NCI-H2227 (cell line): Measurements from ENCODE around the gene HOXA10.

Source experiments
- DNase-seq: peaks from one replicate; lab custom pipeline; 2025; ENCODE audit not compliant: unreplicated experiment; lab: John Stamatoyannopoulos, UW

The HOXA10 gene

DNA sequence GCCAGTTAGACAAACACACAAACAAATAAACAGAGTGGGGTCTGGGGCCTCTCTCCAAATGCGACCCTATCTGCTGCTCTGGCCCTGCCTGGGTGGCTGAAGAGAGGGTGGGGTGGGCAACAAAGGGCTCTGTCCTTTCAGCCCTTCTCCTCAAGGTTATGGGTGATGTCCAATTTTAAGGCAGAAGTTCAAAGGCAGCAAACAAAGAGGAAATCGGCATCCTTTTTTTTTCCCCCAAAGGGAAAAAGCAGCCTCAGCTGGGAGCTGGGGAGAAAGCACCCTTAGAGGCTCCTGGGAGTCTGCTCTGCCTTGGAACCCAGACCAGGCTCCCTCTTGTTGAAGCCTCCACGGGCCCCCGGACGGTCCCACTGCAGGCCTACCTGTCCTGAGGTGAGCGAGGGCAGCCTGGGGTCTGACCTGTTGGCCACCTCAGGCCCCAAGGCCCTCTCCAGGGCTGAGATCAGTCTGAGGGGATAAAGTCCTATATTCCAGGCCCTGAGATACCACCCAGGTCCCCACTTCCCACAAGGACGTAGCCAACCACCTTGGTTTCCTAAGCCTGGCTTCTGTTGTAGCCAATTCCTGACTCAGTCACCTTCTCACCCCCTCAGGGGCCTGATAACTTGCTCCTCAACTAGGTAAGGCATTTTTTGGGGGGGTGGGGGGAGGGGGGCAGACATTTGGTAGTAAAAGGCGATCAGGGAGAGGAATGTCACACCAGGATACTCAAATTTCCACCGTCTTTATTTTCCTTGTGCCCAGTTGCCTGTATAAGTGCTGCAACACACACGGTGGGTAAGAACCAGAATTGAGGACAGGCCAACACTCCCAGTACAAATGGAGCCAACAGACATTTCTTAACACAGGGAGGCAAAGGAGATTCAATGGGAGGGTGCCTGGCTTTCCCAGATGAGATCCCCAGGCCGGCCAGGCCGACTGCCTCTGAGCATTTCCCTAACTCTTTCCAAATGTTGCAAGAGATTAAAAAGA, 6.6 kb upstream of the HOXA10 start:
- DNase-seq = no peak

DNA sequence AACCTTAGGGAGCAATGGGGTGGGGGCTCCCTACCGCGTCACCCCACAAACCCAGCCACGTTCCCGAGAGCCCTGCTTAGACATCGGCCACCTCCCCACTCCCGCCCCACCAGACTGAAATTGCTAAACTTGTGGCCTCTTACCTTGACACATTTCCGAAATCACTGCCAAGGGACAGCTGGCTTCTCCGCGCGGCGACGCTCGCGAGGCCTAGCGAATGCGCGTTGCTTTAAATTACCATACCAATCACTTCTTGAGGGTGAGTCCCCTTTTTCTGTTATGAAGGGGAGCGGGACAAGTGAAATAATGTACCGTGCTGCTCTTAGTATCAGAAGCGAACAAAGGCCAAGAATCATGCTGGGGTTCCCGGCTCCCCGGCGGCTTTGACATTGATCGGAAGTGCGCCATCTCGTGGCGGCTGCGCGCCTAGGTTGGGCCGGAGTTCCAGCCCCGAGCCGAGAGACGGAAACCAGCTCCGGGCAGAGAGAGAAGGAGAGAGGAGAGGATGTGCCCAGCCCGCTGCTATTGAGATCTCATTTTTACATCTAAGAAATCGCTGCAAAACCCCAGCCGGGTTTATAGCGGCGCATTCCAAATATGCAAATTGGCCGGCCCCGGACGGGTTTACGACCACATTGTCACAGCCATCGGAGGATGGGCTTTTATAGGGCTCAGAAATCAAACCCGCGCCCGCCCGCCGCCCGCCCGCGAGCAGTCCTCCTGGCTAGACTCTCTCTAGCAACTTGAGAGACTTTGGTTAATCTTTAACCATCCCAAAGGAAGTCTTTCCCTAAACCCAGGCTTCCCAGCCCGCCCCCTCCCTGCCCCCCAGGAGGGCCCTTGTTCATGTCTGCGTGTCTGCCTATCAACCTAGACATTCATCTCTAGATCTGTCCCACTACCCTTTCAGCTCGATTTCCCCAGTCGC, 5.6 kb upstream of the HOXA10 start:
- DNase-seq = peak; percentile 13

DNA sequence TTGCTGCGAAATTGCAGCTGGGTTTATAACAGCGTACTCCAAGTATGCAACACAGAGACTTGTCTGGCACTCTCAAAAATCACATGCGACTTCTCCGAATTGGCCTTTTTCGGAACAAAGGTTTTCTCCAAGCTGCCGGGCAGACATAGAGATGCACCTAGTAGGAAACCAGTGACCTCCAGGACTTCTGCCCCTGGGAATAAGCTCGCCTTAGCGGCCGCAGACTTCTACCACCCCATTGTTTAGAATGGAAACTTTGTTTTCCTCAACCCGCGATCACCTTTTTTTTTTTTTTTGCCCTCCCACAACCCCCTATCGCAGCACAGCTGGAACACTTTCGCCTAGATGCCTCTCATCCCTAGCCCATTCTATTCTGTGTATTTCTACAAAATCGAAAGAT, 4.9 kb upstream of the HOXA10 start:
- no peak for DNase-seq

DNA sequence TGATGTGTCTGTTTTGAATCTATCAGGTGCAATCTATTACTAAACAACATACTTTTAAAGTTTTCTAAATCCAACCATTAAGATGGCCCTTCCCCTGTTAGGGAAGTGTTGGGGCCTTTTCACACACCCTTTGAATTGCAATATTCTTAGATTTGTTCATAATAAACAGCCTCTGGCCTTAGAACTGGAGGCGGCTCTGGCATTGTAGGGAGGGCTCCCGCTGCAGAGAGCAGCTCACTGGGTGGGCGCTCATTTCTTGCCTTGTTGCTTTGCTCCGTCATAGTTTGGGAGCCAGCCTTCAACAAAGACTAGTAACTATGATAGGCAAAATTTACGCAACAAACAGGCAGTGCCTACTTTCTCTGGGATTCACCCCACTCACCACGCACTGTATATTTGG, 4.2 kb upstream of the HOXA10 start:
- no peak for DNase-seq

DNA sequence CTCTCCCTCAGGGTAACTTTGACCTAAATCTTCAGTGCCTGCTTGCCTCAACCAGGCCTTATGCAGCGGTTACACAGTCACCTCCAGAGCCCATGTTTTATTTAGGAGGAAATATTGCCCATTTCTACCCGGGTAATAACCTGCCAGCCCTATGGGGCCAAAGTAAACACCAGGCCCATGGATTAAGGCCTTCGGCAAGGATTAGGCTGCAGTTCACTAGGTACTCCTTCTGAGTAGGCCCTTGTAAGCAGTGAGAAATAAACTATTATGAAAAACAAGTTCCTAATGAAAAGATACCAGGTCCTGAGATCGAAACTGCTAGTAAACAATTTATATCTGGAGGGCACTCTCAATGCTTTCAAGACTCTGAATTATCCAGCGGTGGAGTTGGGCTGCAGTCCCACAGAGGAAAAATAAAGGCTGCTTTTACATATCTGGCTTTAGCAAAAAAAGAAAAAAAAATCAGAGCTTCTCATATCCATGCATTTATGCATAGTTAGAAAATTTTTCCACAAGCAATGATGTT, 3.7 kb upstream of the HOXA10 start:
- DNase-seq = no peak

DNA sequence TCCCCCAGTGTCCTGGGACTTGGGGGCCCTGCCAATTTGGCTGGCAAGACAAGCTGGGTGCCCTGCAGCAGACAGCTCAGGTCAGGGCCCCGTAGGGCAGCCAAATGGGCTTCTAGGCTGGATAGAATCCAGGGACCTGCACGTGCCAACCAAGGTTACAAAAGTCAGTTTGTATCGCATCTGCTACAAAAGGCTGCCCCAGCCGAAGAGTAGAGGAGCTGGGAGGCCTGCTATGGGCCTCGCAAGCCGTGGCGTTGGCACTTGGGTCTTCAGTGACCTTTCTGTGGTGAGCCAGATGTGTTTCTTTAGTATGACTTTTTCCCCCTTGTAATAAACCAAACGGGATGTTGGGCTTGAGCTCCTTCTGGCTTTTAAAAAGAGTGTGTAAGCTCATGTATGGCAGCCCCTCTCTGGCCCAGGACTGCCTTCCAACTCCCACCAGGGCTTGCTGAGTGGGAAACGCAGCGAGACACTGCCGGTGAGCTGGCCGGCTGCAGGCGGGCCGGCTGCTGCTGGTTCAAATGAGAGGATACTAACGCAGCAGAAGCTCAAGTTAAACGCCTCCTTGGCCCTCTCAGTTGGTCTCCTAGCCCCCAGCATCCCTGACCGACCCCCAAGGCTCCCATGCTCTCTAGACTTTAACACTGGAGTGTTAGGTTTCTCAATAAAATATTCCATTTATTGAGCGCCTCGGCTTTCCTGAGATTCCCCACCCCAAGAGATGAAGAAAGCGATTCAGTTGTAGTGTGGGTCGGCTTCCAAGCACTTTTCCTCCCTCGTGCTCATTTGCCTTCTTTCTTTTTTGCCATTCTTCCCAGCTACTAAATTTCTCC, 3.1 kb upstream of the HOXA10 start:
- DNase-seq = no peak

DNA sequence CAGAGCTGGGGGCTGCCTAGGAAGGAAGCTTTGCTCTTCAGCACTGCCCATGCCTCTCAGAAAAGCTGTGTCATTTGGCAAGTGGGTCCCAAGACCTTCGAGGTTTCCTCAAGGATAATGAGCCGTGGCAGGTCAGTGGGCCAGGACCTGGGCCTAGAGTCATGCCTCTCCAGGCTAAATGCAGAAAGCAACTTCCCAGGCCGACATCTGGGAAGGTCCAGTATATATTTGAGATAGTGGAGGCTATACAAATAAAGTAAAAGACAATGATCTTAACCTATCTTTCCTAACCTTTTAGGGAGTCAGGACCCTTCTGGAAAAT, 2.4 kb upstream of the HOXA10 start:
- no peak for DNase-seq

DNA sequence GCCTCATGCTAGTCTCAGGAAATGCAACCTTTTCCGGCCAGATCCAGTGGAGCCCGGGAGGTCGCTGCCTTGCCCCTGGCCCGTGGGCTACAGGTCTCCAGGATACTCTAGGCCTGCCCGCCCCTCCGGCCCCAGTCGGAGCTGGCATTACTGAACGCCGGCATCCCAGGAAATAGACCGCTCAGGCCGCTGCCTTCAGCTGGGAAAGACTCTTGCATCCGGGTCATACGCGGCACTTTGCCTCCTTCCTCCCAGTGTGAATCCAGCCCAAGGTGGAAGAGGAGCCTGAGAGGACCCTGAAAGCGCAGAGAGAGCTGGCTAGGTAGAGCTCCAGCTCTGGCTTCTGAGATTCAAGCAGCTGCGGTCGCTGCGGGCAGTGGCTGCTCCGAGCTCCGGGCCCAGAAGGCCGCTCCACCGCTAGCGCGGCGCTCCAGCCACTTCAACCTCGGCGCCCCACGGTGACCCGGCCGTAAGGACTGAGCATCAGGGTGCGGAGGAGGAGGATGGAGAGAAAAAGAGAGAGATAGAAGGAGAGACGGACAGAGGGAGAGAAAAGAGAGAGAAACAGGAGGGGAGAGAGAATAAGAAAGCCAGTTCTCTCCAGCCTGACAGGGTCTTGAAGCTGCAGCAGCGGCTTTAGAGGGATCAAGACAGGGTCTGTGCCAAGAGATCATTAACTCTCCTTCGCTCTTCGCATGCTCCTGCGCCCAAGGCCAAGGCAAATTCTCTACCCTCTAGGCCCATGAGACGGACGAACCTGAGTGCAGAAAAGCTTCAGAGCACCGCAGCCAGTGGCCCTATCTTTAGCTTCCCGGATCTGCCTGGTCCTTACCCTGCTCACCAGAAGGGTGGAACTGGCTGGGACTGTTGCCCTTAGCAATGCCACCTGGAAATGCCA, 1.8 kb upstream of the HOXA10 start:
- no peak for DNase-seq

DNA sequence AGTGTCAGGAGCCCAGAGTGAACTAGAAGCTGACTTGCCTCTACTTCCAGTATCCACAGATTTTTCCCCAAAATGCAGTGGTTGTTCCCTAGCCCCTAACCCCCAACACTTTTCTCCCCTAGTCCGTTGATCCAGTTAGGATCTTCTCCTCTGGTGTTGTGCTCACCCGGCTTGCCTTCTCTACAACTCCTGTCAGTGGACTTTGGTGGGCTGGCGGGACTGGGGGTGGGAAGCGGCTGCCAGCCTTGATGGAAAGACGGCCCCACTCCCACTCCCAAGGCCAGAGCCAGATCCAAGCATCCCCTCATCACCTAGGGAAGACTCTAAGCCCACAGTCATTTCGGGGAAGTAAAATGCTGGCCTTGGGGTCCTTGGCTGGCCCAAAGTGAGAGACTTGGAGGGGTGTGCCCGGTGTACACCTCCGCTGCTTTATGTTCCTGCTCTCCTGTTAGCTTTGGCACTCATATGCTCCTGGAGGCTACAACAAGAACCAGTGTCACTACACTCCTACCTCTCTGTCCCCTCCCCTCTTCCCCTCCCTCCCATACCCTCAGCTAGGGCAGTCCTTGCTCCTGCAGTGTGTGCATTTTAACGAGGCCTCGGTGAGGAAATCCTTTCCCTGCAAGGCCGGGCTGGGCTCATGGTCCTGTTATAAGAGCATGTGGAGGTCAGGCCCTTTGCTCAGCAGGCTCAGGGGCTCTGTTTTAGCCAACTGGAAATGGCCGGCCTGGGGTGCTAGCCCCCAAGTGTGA, 930 bp upstream of the HOXA10 start:
- DNase-seq = no peak

DNA sequence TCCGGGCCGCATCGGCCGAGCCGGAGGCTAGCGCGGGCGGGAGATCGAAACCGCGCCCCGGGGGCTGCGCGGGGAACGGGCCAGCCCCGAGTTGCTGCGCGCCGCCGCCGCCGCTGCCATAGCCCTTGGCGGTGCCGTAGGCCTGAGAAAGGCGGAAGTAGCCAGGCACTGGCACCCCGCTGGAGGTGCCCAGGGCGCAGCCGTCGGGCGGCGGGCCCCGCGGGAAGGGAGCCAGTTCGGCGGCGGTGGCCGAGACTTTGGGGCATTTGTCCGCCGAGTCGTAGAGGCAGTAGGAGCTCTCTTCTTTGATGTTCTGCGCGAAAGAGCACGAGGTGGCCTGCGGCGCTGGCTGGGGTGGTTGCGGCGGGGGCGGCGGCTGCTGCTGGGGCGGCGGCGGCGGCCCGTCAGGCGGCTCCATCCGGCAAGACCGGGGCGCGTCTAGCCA, 587 bp downstream of the HOXA10 start:
- DNase-seq = no peak

DNA sequence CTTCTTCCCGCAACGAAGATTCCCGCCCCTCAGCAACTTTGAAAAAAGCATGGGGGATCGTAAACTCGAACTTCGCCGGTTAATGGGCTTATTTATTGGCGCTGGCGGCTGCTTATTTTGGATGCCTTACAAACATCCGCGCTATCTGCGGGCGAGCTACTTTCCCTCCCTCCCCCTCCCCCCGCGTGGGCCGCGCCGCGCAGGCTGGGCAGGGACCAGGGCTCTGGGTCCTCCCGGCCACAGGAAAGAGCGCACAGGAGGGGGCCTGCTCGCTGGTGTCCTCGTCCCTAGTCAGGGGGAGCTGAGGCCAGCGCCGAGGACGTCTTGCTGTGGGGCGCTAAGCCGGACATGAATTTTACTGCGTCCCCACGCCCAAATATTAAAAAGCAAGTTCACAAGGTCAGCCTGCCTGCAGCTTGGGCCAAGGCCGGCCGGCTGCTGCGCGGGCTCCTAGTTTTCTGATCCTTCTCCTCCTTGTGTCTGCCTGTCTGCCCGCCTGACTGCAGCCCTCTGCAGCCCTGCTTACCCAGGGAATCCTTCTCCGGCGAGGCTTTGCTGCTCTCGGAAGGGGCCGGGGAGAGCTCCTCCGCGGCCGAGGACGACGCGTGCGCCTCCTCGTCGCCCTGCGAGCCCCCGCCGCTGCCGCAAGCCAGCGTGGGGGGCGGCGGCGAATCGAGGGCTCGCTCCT, 1.2 kb downstream of the HOXA10 start:
- DNase-seq = no peak

DNA sequence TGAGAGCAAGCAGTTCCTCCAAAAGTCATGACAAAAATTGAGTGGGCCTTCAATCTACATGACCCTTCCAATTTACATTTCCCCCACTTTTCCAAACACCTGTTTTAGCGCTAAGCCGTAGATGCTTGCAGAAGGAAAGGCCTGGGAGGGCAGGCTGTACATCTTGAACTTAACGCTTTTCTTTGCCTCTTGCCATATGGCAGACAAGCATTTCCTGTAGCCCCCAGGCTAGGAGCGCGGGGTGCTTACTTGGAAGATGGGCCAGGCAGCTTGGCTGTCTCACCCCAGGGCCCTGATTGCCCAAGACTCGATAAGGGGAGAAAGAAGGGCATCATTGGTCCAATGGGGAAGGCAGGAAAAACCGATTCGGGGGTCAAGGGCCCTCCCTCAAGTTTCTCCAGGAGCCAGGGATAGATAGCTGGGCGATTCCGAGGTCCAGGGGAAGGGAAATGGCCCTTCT, 1.8 kb downstream of the HOXA10 start:
- DNase-seq = no peak

DNA sequence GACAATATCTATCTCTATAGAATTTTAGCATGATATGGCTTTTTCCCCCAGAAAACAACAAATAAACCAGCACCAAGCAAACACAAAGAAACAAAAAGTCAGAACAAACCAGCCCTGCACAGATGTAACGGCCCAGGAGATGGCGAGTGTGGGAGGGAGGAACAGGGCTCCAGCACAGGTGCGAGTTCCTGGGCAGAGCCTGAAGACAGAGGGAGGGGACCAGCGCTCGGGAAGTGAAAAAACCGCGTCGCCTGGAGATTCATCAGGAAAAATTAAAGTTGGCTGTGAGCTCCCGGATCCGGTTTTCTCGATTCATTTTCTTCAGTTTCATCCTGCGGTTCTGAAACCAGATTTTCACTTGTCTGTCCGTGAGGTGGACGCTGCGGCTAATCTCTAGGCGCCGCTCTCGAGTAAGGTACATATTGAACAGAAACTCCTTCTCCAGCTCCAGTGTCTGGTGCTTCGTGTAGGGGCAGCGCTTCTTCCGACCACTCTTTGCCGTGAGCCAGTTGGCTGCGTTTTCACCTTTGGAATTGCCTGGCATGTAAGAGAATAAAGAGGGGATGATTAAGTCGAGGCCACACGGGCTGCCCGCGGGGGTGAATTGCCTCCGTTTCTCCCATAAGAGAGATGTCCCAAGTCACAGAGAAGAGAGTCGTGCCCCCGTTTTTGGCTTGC, 2.3 kb downstream of the HOXA10 start:
- peak; percentile 38 for DNase-seq

DNA sequence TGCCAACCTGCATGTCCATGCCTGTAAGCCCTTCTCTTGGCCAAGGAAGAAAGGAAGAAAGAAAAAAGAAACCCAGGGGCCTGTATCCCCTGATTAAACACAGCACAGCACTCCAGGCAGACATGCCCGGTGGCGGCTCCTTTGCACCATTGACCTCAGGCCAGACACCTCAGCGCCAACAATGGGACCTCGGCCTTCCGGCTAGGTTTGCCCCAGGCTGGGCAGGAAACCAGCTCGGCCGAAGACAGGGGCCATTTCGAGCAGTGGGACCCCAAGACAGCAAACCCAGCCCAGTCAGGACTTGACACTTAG, 2.8 kb downstream of the HOXA10 start:
- DNase-seq = no peak

DNA sequence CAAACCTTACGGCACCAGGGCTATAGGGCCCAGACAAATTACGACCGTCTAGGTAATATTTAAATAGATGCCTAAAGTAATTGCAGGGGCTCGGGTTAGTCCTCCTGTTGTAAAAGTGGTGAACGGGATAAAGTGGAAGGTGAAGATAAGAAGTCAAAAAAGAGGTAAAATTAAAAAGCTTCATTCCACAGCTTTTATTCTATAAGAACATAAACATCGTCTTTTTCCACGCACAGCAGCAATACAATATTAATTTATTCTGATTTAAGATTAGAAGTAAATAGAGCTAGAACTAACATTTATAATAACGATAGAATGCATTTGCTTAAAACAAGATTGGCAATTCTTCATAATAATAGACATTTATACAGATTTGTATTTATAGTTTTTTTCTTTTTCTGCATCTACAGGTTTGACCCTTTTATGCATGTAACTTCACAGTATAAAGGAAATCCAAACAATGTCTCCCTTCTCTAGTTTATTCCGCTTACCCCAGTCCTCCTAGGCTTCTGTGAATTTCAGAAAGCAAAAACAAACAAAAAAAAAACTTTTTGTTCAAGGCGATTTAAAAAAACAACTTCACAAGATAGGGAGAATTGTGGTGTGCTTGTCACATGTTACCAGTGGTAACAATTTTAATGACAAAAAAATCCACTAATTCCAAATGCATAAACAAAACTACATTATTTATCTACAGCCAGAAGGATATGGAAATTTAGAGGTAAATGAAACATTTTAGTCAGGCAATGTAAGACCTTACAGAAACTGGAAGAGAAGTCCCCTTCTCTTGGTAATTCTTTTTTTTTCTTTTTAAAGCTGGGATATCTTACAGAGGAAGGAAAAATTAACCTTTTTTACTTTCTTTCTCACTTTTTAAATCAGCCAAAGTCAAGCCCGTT, 3.4 kb downstream of the HOXA10 start:
- no peak for DNase-seq

DNA sequence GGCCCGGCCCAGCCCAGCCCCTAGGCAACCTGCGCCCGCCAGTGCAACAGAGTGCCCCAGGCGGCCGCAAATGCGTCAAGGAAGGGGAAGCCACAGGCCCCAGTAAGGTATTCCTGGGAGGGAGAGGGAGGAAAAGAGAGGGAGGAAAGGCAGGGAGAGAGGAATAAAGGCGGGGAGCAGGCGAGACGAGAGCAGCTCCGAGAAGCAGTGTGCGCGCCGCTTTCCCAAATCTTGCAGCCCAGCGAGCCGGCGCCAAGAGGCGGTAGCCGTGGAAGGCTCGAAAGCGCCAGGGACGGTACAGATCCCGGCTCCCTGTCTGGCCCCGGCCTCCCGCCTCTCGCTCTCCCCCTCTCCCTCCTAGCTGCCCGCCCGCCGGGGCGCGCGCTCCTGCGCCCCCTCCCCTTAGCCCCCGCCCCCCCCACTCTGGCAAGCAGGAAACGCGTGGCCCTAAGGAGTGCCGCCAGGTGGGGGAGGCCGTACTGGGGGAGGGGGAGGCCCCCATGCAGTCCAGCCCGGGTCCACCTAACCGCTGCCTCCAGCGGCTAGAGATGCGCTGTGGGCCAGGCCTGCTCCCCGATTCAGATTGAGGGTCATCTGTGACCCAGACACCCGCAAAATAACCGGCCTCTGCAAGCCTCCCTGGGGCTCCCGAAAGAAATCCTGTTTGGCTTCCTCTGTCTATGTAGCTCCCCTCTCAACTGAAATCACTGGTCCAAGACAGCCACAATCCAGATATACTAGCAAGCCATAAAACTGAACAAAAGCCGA, 4.3 kb downstream of the HOXA10 start:
- DNase-seq = no peak
